ENCODE results near the gene PCCA.
"Not testable (repeated sequence)": the region's sequence is repeated elsewhere in the genome, so short reads cannot be mapped to it uniquely, and the experiment has no call there.

Gene PCCA

GRCh38 chr13:100097821-100098220, 8.9 kb downstream of the PCCA start:
- DNase-seq, result no peak

DNA sequence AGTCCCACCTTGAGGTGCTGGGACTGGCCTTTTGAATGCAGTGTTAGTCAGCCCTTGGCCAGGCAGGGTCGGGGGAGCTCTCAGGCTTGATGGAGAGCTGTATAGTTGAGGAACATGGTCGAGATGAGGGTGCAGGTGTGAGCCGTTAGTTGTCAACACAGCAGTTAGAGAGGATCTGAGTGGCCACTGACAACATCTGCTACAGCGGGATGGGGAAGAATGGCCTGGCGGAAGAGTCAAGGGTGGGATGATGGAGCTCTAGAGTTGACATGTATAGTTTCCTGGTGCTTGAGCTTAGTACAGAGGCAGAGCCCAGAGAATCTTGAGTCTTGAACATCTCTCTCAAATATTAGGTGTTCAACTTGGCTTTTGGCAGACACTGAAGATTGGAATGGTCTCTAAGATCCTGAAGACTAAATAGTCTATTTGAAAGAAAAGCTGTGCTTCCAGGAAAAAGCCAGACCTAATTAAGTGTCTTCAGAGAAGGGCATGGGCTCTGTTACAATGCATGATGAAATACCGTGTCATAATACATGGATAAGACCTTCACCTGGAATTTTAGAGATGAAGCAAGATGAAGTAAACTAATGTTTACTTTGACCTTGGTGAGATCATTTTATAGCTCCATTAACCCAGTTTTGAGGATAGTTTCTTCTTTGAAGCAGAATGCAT, 9.7 kb downstream of the PCCA start:
- peak; percentile 7 to 66 for DNase-seq

- not testable (repeated sequence) for DNase-seq
These were observed 10.2 kb downstream of the PCCA start for GRCh38 chr13:100099117-100099445.

- no peak for DNase-seq
These were observed 11.4 kb downstream of the PCCA start for GRCh38 chr13:100100115-100100879.

- DNase-seq, result no peak
These were observed 13.1 kb downstream of the PCCA start for GRCh38 chr13:100102042-100102441.

- no peak for DNase-seq
These were observed 17.1 kb downstream of the PCCA start for GRCh38 chr13:100106005-100106404.

- DNase-seq, result no peak
These were observed 17.8 kb downstream of the PCCA start for GRCh38 chr13:100106705-100107104.

DNA sequence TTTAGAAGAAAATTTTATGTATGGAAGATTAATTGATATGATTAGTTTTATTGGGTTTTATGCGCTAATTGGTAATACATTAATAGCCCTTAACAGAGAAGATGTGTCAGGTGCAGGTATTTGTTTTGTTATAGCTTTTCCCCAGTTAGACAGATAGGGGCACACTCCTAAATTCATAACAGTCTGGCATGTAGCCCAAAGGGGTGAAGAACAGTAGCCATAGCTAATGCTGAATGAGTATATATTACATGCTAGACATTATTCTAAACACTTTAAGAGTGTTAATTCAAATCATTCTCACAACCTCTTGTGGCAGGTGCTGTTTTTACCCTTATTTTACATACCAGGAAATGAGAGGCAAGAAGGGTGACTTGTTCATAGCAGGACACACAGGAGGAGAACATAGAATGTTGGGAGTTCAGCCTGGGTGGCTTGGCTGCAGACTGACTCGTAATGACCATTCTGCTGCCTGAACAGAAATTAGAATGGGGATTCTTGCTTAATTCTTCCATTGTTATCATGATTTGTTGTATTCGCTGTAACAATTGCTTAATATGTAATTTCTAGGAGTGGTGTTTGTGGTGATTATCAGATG, 20.1 kb downstream of the PCCA start:
- DNase-seq, result no peak

DNA sequence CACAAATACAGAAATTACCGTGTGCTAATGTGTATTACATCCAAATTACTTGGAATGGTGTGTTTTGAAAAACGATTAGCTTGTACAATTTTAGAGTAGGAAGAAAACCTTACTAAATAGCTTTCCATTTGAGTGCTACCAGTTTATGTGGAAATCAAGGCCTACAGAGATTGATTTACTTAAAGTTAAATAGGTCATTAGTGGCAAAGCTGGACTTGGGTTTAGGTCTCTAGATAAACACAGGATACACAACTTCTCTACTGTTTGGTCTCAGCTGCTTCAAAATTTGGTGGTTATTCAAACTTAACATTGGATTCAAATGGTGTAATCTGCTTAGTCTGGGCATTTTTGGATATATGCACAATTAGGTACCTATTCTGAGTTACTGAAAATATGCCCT, 21.4 kb downstream of the PCCA start:
- DNase-seq, result no peak

- DNase-seq, result no peak
These were observed 23.4 kb downstream of the PCCA start for GRCh38 chr13:100112186-100112838.

- DNase-seq, result no peak
These were observed 26.9 kb downstream of the PCCA start for GRCh38 chr13:100115693-100116254.

GRCh38 chr13:100124265-100124664, 35.4 kb downstream of the PCCA start:
- DNase-seq, result peak; percentile 64 to 70

DNA sequence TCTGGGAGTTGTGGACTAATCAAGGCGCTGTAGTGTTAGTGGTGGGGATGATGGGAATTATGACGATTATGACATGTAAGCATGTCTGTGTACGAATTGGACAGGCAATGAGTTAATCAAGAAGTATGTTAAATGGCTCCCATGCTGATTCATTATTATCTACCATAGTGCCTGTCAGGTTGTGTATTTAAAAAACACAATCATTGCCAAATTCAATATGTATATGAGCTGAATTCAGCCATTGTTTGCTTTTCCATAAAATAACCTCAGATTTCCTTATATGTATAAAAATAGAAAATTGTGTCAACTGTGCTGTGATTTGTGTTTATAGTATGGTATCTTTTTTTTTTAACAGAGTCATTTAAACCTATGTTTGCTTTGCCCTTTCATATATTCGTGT, 37.1 kb downstream of the PCCA start:
- peak; percentile 20 to 68 for DNase-seq

- no peak for DNase-seq
These were observed 39.5 kb downstream of the PCCA start for GRCh38 chr13:100128373-100128772.

- DNase-seq, result no peak
These were observed 39.9 kb downstream of the PCCA start for GRCh38 chr13:100128838-100129237.

GRCh38 chr13:100129605-100130004, 40.7 kb downstream of the PCCA start:
- no peak for DNase-seq

GRCh38 chr13:100130092-100130491, 41.2 kb downstream of the PCCA start:
- DNase-seq, result no peak

GRCh38 chr13:100130930-100131511, 42.1 kb downstream of the PCCA start:
- DNase-seq, result no peak

GRCh38 chr13:100131863-100132574, 43.1 kb downstream of the PCCA start:
- no peak for DNase-seq

- DNase-seq, result no peak
These were observed 50.1 kb downstream of the PCCA start for GRCh38 chr13:100138859-100139491.

DNA sequence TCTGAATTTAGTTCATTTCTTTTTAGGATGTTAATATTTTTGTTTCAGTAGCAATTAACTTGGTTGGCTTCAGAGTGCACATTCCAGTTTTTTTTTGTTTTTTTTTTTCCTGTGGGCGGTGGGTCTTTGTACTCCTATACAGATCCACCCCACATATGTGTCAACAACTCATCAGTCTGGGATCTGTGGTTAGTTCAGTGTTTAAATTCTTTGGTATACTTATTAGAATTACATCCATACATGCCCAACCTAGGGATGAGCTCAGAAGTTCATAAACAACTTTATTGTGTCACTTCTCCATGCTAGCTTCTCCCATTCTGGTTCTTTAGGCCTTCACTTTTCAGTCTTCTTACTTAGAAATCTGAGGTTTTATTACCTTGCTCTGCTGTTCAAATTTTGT, 50.9 kb downstream of the PCCA start:
- DNase-seq, result no peak

GRCh38 chr13:100140441-100140840, 51.5 kb downstream of the PCCA start:
- no peak for DNase-seq
